ENCODE results near the gene COL4A6. TPM values are rescaled to one million over a fixed set of nuclear protein-coding genes. Genes with fewer than 3 reads are reported as not detected.

The COL4A6 gene
- total RNA-seq, 4 donors from 2014 or later = 0.27 to 1.5 (median 1.1) TPM

DNA sequence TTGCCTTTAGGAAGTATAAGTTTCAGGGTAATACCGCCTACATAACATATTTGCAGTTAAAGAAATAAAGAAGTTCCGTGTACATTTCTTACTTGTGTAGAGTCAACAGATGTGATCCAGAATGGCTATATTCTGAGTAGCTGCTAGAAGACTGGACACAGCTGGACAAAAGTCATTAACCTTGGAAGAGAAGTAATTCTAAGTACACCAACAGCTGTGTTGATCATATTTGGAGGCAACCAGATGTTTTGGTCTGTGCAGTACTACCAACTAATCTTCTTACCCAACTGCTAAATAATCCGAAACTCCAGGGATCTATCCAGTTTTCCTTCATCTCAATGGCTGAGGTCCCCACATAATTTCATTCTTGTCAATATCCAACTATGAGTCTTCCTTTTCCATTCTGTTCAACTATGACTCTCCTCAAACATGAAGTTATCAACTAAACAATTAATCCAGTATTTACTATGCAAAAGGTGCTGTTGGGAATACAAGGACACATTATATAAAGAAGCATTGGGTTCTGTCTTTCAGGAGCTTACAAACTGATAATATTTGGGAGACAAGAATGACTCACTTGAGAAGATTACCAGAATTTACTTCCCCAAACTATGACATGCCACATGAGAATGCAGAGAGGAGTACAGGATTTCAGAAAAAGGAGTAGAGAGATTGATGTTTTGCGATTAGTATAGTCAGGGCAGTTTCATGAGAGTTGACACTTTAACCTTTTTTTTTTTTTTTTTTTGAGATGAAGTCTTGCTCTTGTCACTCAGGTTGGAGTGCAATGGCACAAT lies 78.2 kb downstream of the COL4A6 start:
- no peak overlapping the region for H3K27ac ChIP-seq
- 95% methylated on average over 4 of the region's 4 CpGs for WGBS, 2 donors
- intact Hi-C loops (cut with DNase I) = no loop called here
- H3K9me3 ChIP-seq = no peaks in the 10 kb centered on the region
- DNase-seq = no peak
- H3K4me3 ChIP-seq (replicated peaks in 1 of 3) = no peak overlapping the region
- no peak for TF ChIP-seq POLR2A (IDR thresholded peaks at IDR 0.05)
- TF ChIP-seq, protein P1, sequence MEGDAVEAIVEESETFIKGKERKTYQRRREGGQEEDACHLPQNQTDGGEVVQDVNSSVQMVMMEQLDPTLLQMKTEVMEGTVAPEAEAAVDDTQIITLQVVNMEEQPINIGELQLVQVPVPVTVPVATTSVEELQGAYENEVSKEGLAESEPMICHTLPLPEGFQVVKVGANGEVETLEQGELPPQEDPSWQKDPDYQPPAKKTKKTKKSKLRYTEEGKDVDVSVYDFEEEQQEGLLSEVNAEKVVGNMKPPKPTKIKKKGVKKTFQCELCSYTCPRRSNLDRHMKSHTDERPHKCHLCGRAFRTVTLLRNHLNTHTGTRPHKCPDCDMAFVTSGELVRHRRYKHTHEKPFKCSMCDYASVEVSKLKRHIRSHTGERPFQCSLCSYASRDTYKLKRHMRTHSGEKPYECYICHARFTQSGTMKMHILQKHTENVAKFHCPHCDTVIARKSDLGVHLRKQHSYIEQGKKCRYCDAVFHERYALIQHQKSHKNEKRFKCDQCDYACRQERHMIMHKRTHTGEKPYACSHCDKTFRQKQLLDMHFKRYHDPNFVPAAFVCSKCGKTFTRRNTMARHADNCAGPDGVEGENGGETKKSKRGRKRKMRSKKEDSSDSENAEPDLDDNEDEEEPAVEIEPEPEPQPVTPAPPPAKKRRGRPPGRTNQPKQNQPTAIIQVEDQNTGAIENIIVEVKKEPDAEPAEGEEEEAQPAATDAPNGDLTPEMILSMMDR (IDR thresholded peaks at IDR 0.05) = no peak
- no peaks in the 10 kb centered on the region for H3K4me1 ChIP-seq
- no peaks in the 10 kb centered on the region for H3K36me3 ChIP-seq
- H3K27me3 ChIP-seq = no peaks in the 10 kb centered on the region

DNA sequence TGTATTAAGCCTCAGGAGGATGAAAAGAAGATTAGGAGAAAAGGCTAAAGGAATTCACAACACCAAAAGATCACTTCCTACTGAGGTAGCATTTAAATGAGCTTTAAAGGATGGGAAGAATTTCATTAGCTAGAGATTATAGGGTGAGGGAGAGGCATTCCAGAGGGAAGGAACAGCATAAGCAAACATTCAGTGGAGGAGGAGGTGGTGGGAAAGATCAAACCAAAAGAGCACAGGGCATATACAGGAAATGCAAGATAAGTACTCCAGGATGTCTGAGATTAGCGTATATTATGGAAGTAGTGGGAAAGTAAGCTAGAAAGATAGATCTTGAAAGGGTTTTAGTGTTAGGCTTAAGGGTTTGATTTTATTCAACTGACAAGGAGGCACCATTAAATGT lies 84.8 kb downstream of the COL4A6 start:
- 90 to 93% methylated on average over 1 of the region's 1 CpG for WGBS, 2 donors
- intact Hi-C loops (cut with DNase I) = no loop called here
- TF ChIP-seq POLR2A (IDR thresholded peaks at IDR 0.05) = no peak
- TF ChIP-seq, protein P1 (IDR thresholded peaks at IDR 0.05) = no peak
- Histone ChIP-seq H3K36me3 (no peaks in the 10 kb centered on the region), H3K9me3 (no peaks in the 10 kb centered on the region), H3K27ac (no peak overlapping the region), H3K4me3 (replicated peaks in 1 of 3) (no peak overlapping the region), H3K27me3 (no peaks in the 10 kb centered on the region), H3K4me1 (no peaks in the 10 kb centered on the region)
- DNase-seq = no peak

DNA sequence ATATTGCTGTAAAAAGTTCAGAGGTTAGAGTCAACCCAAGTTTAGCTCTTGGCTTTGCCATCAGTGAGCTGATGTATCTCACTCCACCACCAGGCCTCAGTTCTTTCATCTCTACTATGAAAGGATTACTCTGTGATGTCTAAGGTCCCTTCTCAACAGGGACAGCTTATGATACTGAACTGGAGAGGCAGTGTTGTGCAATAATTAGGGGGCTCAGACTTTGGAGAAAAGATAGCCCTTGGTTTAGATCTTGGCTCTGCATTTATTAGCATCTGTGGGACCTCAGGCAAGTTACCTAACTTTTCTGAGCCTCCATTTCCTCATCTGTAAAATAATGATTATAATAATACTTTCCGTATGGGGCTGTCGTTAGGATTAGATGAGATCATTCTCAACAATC lies 89.0 kb downstream of the COL4A6 start:
- Histone ChIP-seq H3K4me1 (no peaks in the 10 kb centered on the region), H3K4me3 (replicated peaks in 1 of 3) (no peak overlapping the region), H3K36me3 (no peaks in the 10 kb centered on the region), H3K9me3 (no peaks in the 10 kb centered on the region), H3K27ac (no peak overlapping the region), H3K27me3 (no peaks in the 10 kb centered on the region)
- intact Hi-C loops (cut with DNase I) = no loop called here
- TF ChIP-seq, protein P1 (IDR thresholded peaks at IDR 0.05) = no peak
- TF ChIP-seq POLR2A (IDR thresholded peaks at IDR 0.05) = no peak
- DNase-seq = no peak
- WGBS, 2 donors = 95 to 100% methylated on average over 2 of the region's 2 CpGs

DNA sequence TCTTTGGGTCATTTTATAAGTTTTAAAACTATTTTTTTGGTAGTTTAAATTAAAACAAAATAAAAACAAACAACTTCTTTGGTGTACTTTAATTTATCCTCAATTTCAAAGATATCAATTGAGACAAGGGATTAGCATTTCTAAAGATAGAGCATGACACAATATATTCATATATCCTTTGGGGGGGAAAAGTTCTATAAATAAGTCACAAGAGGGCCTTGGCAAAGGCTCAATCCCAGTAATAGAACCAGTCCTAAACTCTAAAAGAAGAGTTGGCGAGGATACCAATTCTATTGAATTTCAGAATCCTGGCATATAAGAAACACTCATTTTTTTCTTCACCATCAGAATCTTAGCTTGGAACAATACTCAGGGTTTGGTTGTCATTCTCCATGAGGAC lies 89.7 kb downstream of the COL4A6 start:
- H3K27ac ChIP-seq = no peak overlapping the region
- TF ChIP-seq, protein P1 (IDR thresholded peaks at IDR 0.05) = no peak
- no peak for TF ChIP-seq POLR2A (IDR thresholded peaks at IDR 0.05)
- no peaks in the 10 kb centered on the region for H3K27me3 ChIP-seq
- H3K4me3 ChIP-seq (replicated peaks in 1 of 3) = no peak overlapping the region
- DNase-seq = no peak
- H3K36me3 ChIP-seq = no peaks in the 10 kb centered on the region
- intact Hi-C loops (cut with DNase I) = no loop called here
- H3K4me1 ChIP-seq = no peaks in the 10 kb centered on the region
- 82 to 90% methylated on average over 1 of the region's 1 CpG for WGBS, 2 donors
- H3K9me3 ChIP-seq = no peaks in the 10 kb centered on the region

DNA sequence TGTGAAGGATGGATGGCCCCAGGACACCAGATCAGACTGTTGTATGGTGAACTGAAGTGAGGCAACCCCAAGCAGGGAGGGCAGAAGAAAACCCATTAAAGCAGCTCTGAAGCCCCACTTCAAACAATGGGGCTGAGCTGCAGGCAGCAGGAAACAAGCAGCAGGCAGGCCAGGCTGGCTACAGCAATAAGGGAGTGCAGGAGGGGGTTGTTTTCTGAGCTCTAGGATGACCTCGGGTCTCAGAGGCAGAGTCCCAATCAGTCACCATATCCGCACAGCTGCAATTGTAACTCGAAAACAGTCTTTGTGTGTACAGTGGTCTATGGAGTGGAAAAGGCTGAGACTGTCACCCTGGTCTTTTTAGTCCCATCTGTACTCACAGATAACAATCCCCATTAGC lies 90.4 kb downstream of the COL4A6 start:
- H3K4me3 ChIP-seq (replicated peaks in 1 of 3) = no peak overlapping the region
- H3K27me3 ChIP-seq = no peaks in the 10 kb centered on the region
- intact Hi-C loops (cut with DNase I) = no loop called here
- H3K27ac ChIP-seq = no peak overlapping the region
- no peak for DNase-seq
- no peaks in the 10 kb centered on the region for H3K36me3 ChIP-seq
- TF ChIP-seq, protein P1 (IDR thresholded peaks at IDR 0.05) = no peak
- no peak for TF ChIP-seq POLR2A (IDR thresholded peaks at IDR 0.05)
- no peaks in the 10 kb centered on the region for H3K9me3 ChIP-seq
- WGBS, 2 donors = 43% methylated on average over 3 of the region's 3 CpGs; no CpG with 5 or more reads in 1 of the 2 donors
- no peaks in the 10 kb centered on the region for H3K4me1 ChIP-seq

Data from thyroid gland (tissue), 4 donors.